K562 (cell line): ENCODE measurements around the gene ELMO1. TPM values are rescaled to one million over a fixed set of nuclear protein-coding genes. Genes with fewer than 3 reads are reported as not detected.

Source experiments
- ATAC-seq: fragments of 200-7000 bp; cut with Tn5 transposase; 3 replicates; pipeline ENCODE4 v1.9.1; 2020; ENCODE audit warnings: moderate library complexity
- BruUV-seq: library from RNA; stranded (reverse); fragments of 400-500 nt; replicated peaks from 2 replicates; lab custom pipeline; 2021; lab: Mats Ljungman, UMichigan
- CTCF ChIA-PET: fragments of 300-600 bp; formaldehyde crosslinking; extraction: SDS; loops from one replicate; lab custom pipeline; 2021; ENCODE audit warnings: low intra/inter-chr PET ratio; lab: Yijun Ruan, JAX
- POLR2A ChIA-PET: fragments of 300-600, 350-650 bp; sonication (Branson Sonifier 250); formaldehyde crosslinking; extraction: SDS; loops from one replicate; lab custom pipeline; 2021; ENCODE audit warnings: antibody characterized with exemption, inconsistent platforms; lab: Yijun Ruan, JAX
- DNase-seq, 4 experiments: peaks; one replicate each; pipeline versions ENCODE4 v3.0.0 to v3.0.0-alpha.2; 2011 to 2018; ENCODE audit warnings: low spot score in 3 of 4, mixed read lengths in 3 of 4; ENCODE audit errors: extremely low read depth in 1 of 4
- FAIRE-seq: peaks from 2 replicates; lab custom pipeline; 2011; peaks lifted over from hg19 to GRCh38; lab: Jason Lieb, UNC
- H2AFZ ChIP-seq: 2 replicates; pipeline ENCODE4 v1.6.0; 2011; ENCODE audit warnings: low read depth, low read length, control low read depth, inconsistent platforms
- H3K27ac ChIP-seq: fragments of 200-600 bp; 3 replicates; pipeline ENCODE4 v1.8.0; 2011; ENCODE audit warnings: low read depth, mild to moderate bottlenecking, control low read depth, inconsistent platforms, low read length, moderate library complexity, mixed read lengths; ENCODE audit errors: extremely low read depth
- H3K27me3 ChIP-seq, 2 experiments: fragments of 300-600 bp in 1 of 2; 2 replicates in 1 of 2; 3 replicates in 1 of 2; pipeline versions ENCODE4 v1.6.0 to v1.8.0; 2011; ENCODE audit warnings: inconsistent platforms in 2 of 2, low read length in 2 of 2, mild to moderate bottlenecking in 1 of 2, mixed read lengths in 1 of 2, moderate library complexity in 1 of 2; ENCODE audit not compliant: control insufficient read depth in 2 of 2, insufficient read depth in 2 of 2
- H3K36me3 ChIP-seq: fragments of 300-600 bp; 3 replicates; pipeline ENCODE4 v1.8.0; 2011; ENCODE audit warnings: mild to moderate bottlenecking, low read length, inconsistent platforms; ENCODE audit not compliant: control insufficient read depth, insufficient read depth
- H3K4me1 ChIP-seq, 2 experiments: fragments of 200-600 bp in 1 of 2; replicated peaks in 1 of 2; 2 replicates in 1 of 2; 3 replicates in 1 of 2; pipeline versions ENCODE4 v1.5.1 to v1.8.0; 2011; ENCODE audit warnings: inconsistent platforms in 2 of 2, low read length in 2 of 2, mild to moderate bottlenecking in 1 of 2, mixed read lengths in 1 of 2, moderate library complexity in 1 of 2; ENCODE audit not compliant: control insufficient read depth in 2 of 2, insufficient read depth in 2 of 2
- H3K4me2 ChIP-seq: 2 replicates; pipeline ENCODE4 v1.6.1; 2011; ENCODE audit warnings: low read length, control low read depth, inconsistent platforms, mixed read lengths; ENCODE audit not compliant: insufficient read depth
- H3K4me3 ChIP-seq: fragments of 200-600 bp; sonication (generic), shearing (Covaris generic); 2 replicates; pipeline ENCODE4 v1.5.1; 2016; ENCODE audit warnings: control low read depth, inconsistent platforms
- H3K79me2 ChIP-seq: fragments of 200-600 bp; 3 replicates; pipeline ENCODE4 v1.8.0; 2011; ENCODE audit warnings: low read length, inconsistent platforms; ENCODE audit not compliant: control insufficient read depth, insufficient read depth
- H3K9ac ChIP-seq, 2 experiments: 2 replicates each; pipeline versions ENCODE4 v1.6.0 to v1.6.1; 2011; ENCODE audit warnings: low read depth in 2 of 2, low read length in 2 of 2, control low read depth in 1 of 2, inconsistent platforms in 1 of 2, mild to moderate bottlenecking in 1 of 2, mixed read lengths in 1 of 2; ENCODE audit not compliant: insufficient read depth in 1 of 2
- H3K9me1 ChIP-seq: one replicate; pipeline ENCODE4 v1.6.0; 2011; ENCODE audit warnings: inconsistent platforms, mild to moderate bottlenecking, low read length, moderate library complexity; ENCODE audit not compliant: control insufficient read depth, insufficient read depth
- H3K9me3 ChIP-seq: replicated peaks from 2 replicates; pipeline ENCODE4 v1.5.1; 2011; ENCODE audit warnings: low read depth, low read length, inconsistent platforms; ENCODE audit not compliant: control insufficient read depth, insufficient read depth
- H4K20me1 ChIP-seq: replicated peaks from 2 replicates; pipeline ENCODE4 v1.6.1; 2011; ENCODE audit warnings: low read length, inconsistent platforms, mixed read lengths; ENCODE audit not compliant: control insufficient read depth, insufficient read depth
- ADNP ChIP-seq: fragments of 200-800 bp; sonication (Bioruptor generic); IDR thresholded peaks from 2 replicates; pipeline ENCODE4 v1.6.1; 2016; ENCODE audit warnings: missing genetic modification characterization, missing compliant biosample characterization
- ATF6 ChIP-seq: sonication (generic); formaldehyde crosslinking; IDR thresholded peaks from 2 replicates; pipeline ENCODE4 v1.4.0; 2020; ENCODE audit warnings: mild to moderate bottlenecking, missing genetic modification reagents
- CTCFL ChIP-seq: IDR thresholded peaks from 2 replicates; pipeline ENCODE4 v1.6.1; 2011; ENCODE audit warnings: borderline replicate concordance, low read depth, mild to moderate bottlenecking, moderate library complexity, low read length; ENCODE audit not compliant: insufficient read depth, poor library complexity, severe bottlenecking
- MEIS2 ChIP-seq: fragments of 450-650 bp; IDR thresholded peaks from 2 replicates; pipeline ENCODE4 v1.6.1; 2014; ENCODE audit warnings: mild to moderate bottlenecking; ENCODE audit not compliant: partially characterized antibody
- MTF1 ChIP-seq: fragments of 250-450 bp; sonication (Bioruptor Pico); IDR thresholded peaks from 2 replicates; pipeline ENCODE4 v1.9.0; 2021; ENCODE audit warnings: moderate library complexity, mild to moderate bottlenecking, inconsistent platforms, borderline replicate concordance
- MYBL2 ChIP-seq, 2 experiments: fragments of 450-650 bp in 1 of 2; sonication (generic) in 1 of 2; formaldehyde crosslinking in 1 of 2; IDR thresholded peaks; 2 replicates each; pipeline versions ENCODE4 v1.6.1 to v1.8.1; 2017 to 2022; ENCODE audit warnings: borderline replicate concordance in 1 of 2, inconsistent platforms in 1 of 2, low read depth in 1 of 2, mild to moderate bottlenecking in 1 of 2, missing genetic modification reagents in 1 of 2, moderate library complexity in 1 of 2
- RAD51 ChIP-seq: fragments of 450-650 bp; IDR thresholded peaks from 2 replicates; pipeline ENCODE4 v1.7.1; 2016; ENCODE audit warnings: low read depth, mild to moderate bottlenecking, borderline replicate concordance
- RB1 ChIP-seq: fragments of 450-650 bp; IDR thresholded peaks from 2 replicates; pipeline ENCODE4 v1.6.1; 2017; ENCODE audit warnings: low read depth, mild to moderate bottlenecking
- RBBP5 ChIP-seq: fragments of 200-600 bp; sonication (generic); IDR thresholded peaks from 2 replicates; pipeline ENCODE4 v1.6.1; 2012; ENCODE audit warnings: borderline replicate concordance, mild to moderate bottlenecking, low read length, control low read depth, inconsistent platforms; ENCODE audit not compliant: insufficient read depth, poor library complexity, severe bottlenecking
- ZC3H4 ChIP-seq: sonication (generic); formaldehyde crosslinking; IDR thresholded peaks from 2 replicates; pipeline ENCODE4 v1.9.0; 2021; ENCODE audit warnings: missing genetic modification reagents, borderline replicate concordance
- ZKSCAN8 ChIP-seq: fragments of 200-800 bp; sonication (Bioruptor generic); IDR thresholded peaks from 2 replicates; pipeline ENCODE4 v1.6.1; 2016; ENCODE audit warnings: missing genetic modification characterization, missing compliant biosample characterization
- ZNF436 ChIP-seq: fragments of 250-450, 450-650 bp; sonication (Bioruptor Pico); formaldehyde crosslinking; IDR thresholded peaks from 2 replicates; pipeline ENCODE4 v1.7.0; 2020; ENCODE audit warnings: mild to moderate bottlenecking
- ZSCAN29 ChIP-seq: fragments of 450-650 bp; IDR thresholded peaks from 2 replicates; pipeline ENCODE4 v1.6.1; 2017
- WGBS: fragments of 100-300 bp; shearing (Covaris generic); methylation state at CpG from one replicate; pipeline ENCODE4 v1.1.6; 2016; ENCODE audit warnings: low coverage, mixed read lengths; ENCODE audit not compliant: insufficient coverage; ENCODE audit errors: missing lambda C conversion rate; 5-methylcytosine and 5-hydroxymethylcytosine counted together
- in situ Hi-C: fragments of 300-500 bp; cut with MboI; formaldehyde crosslinking; loops from 4 replicates; pipeline ENCODE4 v1.15.0; 2018; ENCODE audit warnings: inconsistent platforms, mixed read lengths
- intact Hi-C: fragments of 100-400 bp; cut with micrococcal nuclease; formaldehyde crosslinking; loops from 2 replicates; pipeline ENCODE4 v1.14.2; 2022
- polyA plus RNA-seq, 8 experiments: library from polyadenylated mRNA; depleted of rRNA in 4 of 8; stranded (reverse) in 5 of 8; unstranded in 3 of 8; fragments of >200 nt; fragmentation: Nextera tagmentation in 2 of 8; fragmentation: Illumina TruSeq in 1 of 8; extraction: Ambion mirVana in 2 of 8; extraction: Trizol in 1 of 8; gene quantifications; 2 replicates each; pipeline versions ENCODE4 v1.2.1 to v1.2.3, GENCODE V29; 2011 to 2014; ENCODE audit warnings: inconsistent platforms in 1 of 8, missing spikeins in 1 of 8
- total RNA-seq, 7 experiments: library from RNA; depleted of rRNA in 6 of 7; stranded (reverse); fragments of >200 nt in 6 of 7; fragmentation: Illumina TruSeq in 2 of 7; extraction: Trizol in 2 of 7; gene quantifications; 2 replicates each; pipeline versions ENCODE4 v1.2.1 to v1.2.3, GENCODE V29; 2011 to 2021; ENCODE audit warnings: low replicate concordance in 1 of 7

ELMO1 gene
- total and polyA plus RNA-seq, 9 of the 15 experiments (the other 6 are each of a cell fraction or from before 2014, with no cell fraction given), result 0.36 to 7.2 (median 3.6) TPM

GRCh38 chr7:37245590-37245989, 203.1 kb downstream of the ELMO1 start:
- in situ Hi-C loops (loop anchor here (25.0 kb wide), 1 partner anchor 592 kb away; the partner anchor contains the start of gene NME8), intact Hi-C loops (no loop called here)
- TF ChIP-seq MYBL2 (IDR thresholded peaks at IDR 0.05; ENCODE audit: low read depth) (no peak), MYBL2 (CRISPR knock-in tag; IDR thresholded peaks at IDR 0.05; ENCODE audit: borderline replicate concordance) (no peak), RAD51 (no peak), RB1 (no peak), RBBP5 (no peak), ZKSCAN8 (CRISPR knock-in tag) (no peak), ZSCAN29 (no peak), MTF1 (no peak), ZNF436 (CRISPR knock-in tag) (no peak), MEIS2 (no peak), ATF6 (CRISPR knock-in tag) (no peak), CTCFL (no peak), ADNP (tag) (no peak), ZC3H4 (CRISPR knock-in tag) (no peak)
- H3K4me3 ChIP-seq, result no peak overlapping the region
- no peaks in the 10 kb centered on the region for H3K9me3 ChIP-seq
- no peaks in the 10 kb centered on the region for H3K27me3 ChIP-seq
- 6% methylated on average over 5 of the region's 5 CpGs for WGBS
- CTCF ChIA-PET, result no interaction called here
- no peaks in the 10 kb centered on the region for H4K20me1 ChIP-seq
- FAIRE-seq (no peak), DNase-seq (no peak), ATAC-seq (no peak)
- H2AFZ ChIP-seq, result no peak overlapping the region
- H3K4me2 ChIP-seq, result no peak overlapping the region
- BruUV-seq, result no TSS peak
- no peaks in the 10 kb centered on the region for H3K79me2 ChIP-seq
- no peaks in the 10 kb centered on the region for H3K36me3 ChIP-seq
- H3K27ac ChIP-seq, result no peak overlapping the region
- no peaks in the 10 kb centered on the region for H3K4me1 ChIP-seq
- no peak overlapping the region for H3K9ac ChIP-seq
- POLR2A ChIA-PET, result no interaction called here
- H3K9me1 ChIP-seq, result no peaks in the 10 kb centered on the region
